HepG2 (cell line): ENCODE data around the gene ARVCF. TPM values are rescaled to one million over a fixed set of nuclear protein-coding genes. Genes with fewer than 3 reads are reported as not detected.

Source experiments
- ATF5 ChIP-seq: sonication (generic); formaldehyde crosslinking; IDR thresholded peaks from 2 replicates; pipeline ENCODE4 v1.4.0; 2020; ENCODE audit warnings: mild to moderate bottlenecking, low read depth, missing genetic modification reagents
- CBX2 ChIP-seq, 2 experiments: fragments of 200-600 bp in 1 of 2; sonication (generic); formaldehyde crosslinking in 1 of 2; IDR thresholded peaks; 2 replicates each; pipeline versions ENCODE4 v1.7.0 to v1.8.1; 2018 to 2022; ENCODE audit warnings: low read depth in 2 of 2, low read length in 1 of 2, mild to moderate bottlenecking in 1 of 2, missing genetic modification reagents in 1 of 2
- GFI1 ChIP-seq: sonication (generic); formaldehyde crosslinking; IDR thresholded peaks from 2 replicates; pipeline ENCODE4 v1.5.0; 2020; ENCODE audit warnings: missing genetic modification reagents, mild to moderate bottlenecking, borderline replicate concordance
- HMGXB3 ChIP-seq: sonication (generic); formaldehyde crosslinking; IDR thresholded peaks from 2 replicates; pipeline ENCODE4 v1.4.0; 2020; ENCODE audit warnings: missing genetic modification reagents, borderline replicate concordance
- HOXA3 ChIP-seq: sonication (generic); formaldehyde crosslinking; IDR thresholded peaks from 2 replicates; pipeline ENCODE4 v1.5.0; 2020; ENCODE audit warnings: missing genetic modification reagents
- HOXA5 ChIP-seq: sonication (generic); formaldehyde crosslinking; IDR thresholded peaks from 2 replicates; pipeline ENCODE4 v1.4.0; 2020; ENCODE audit warnings: missing genetic modification reagents
- KAT2B ChIP-seq: fragments of 150-350 bp; IDR thresholded peaks from 2 replicates; pipeline ENCODE4 v1.6.1; 2014; ENCODE audit warnings: low read depth, low read length, borderline replicate concordance
- KLF11 ChIP-seq: IDR thresholded peaks from 2 replicates; pipeline ENCODE4 v1.6.1; 2016; ENCODE audit warnings: missing compliant biosample characterization
- SMARCC2 ChIP-seq: fragments of 450-650 bp; IDR thresholded peaks from 2 replicates; pipeline ENCODE4 v1.6.1; 2017; ENCODE audit warnings: antibody characterized with exemption, mild to moderate bottlenecking
- ZFP36L1 ChIP-seq: sonication (generic); formaldehyde crosslinking; IDR thresholded peaks from 2 replicates; pipeline ENCODE4 v1.8.0; 2022; ENCODE audit warnings: mild to moderate bottlenecking, missing genetic modification reagents, moderate library complexity
- ZFP91 ChIP-seq: sonication (generic); formaldehyde crosslinking; IDR thresholded peaks from 2 replicates; pipeline ENCODE4 v1.9.0; 2022; ENCODE audit warnings: missing genetic modification reagents, mild to moderate bottlenecking, borderline replicate concordance
- ZMAT3 ChIP-seq: sonication (generic); formaldehyde crosslinking; conservative IDR thresholded peaks from 2 replicates; pipeline ENCODE4 v1.7.0; 2021; ENCODE audit warnings: missing genetic modification reagents
- ZMYM2 ChIP-seq: sonication (generic); formaldehyde crosslinking; IDR thresholded peaks from 2 replicates; pipeline ENCODE4 v1.8.0; 2022; ENCODE audit warnings: mild to moderate bottlenecking, missing genetic modification reagents
- ZNF230 ChIP-seq: sonication (generic); formaldehyde crosslinking; IDR thresholded peaks from 2 replicates; pipeline ENCODE4 v1.4.0; 2020; ENCODE audit warnings: mild to moderate bottlenecking, missing genetic modification reagents
- ZNF282 ChIP-seq: fragments of 450-650 bp; IDR thresholded peaks from 2 replicates; pipeline ENCODE4 v1.6.1; 2018; ENCODE audit not compliant: partially characterized antibody
- ZNF350 ChIP-seq: sonication (generic); formaldehyde crosslinking; IDR thresholded peaks from 2 replicates; pipeline ENCODE4 v1.4.0; 2020; ENCODE audit warnings: mild to moderate bottlenecking, low read depth, missing genetic modification reagents, borderline replicate concordance
- ZNF577 ChIP-seq: sonication (generic); formaldehyde crosslinking; IDR thresholded peaks from 2 replicates; pipeline ENCODE4 v1.4.0; 2020; ENCODE audit warnings: mild to moderate bottlenecking, low read depth, missing genetic modification reagents, borderline replicate concordance
- ZNF883 ChIP-seq: sonication (generic); formaldehyde crosslinking; IDR thresholded peaks from 2 replicates; pipeline ENCODE4 v1.5.1; 2020; ENCODE audit warnings: mild to moderate bottlenecking, missing genetic modification reagents; ENCODE audit errors: not compliant biosample characterization
- polyA plus RNA-seq, 8 experiments: library from polyadenylated mRNA; depleted of rRNA in 3 of 8; stranded (reverse) in 7 of 8; unstranded in 1 of 8; fragments of >200 nt; fragmentation: Illumina TruSeq in 4 of 8; extraction: Trizol in 4 of 8; gene quantifications; 2 replicates each; pipeline versions ENCODE4 v1.2.1 to v1.2.3, GENCODE V29; 2011 to 2016; ENCODE audit warnings: low read depth in 4 of 8, missing spikeins in 1 of 8, mixed read lengths in 1 of 8; ENCODE audit not compliant: insufficient read depth in 1 of 8
- total RNA-seq, 5 experiments: library from RNA; depleted of rRNA; stranded (reverse); fragments of >200 nt; fragmentation: Illumina TruSeq; extraction: Trizol; gene quantifications; 2 replicates each; pipeline ENCODE4 v1.2.3, GENCODE V29; 2016; ENCODE audit warnings: low read depth in 1 of 5
- TF ChIP-seq, protein P1 (sequence below): sonication (generic); formaldehyde crosslinking; IDR thresholded peaks from 2 replicates; pipeline ENCODE4 v1.5.0; 2020; ENCODE audit warnings: missing genetic modification reagents
- TF ChIP-seq, protein P2 (sequence below): sonication (generic); formaldehyde crosslinking; IDR thresholded peaks from 2 replicates; pipeline ENCODE4 v1.5.1; 2020; ENCODE audit warnings: missing genetic modification reagents, mild to moderate bottlenecking, borderline replicate concordance

The ARVCF gene
- total and polyA plus RNA-seq, 2 of the 13 experiments (the other 11 are each of a cell fraction or from before 2014, with no cell fraction given): 16.4 to 17.7 TPM

GRCh38 chr22:19962246-19962908, 54.2 kb downstream of the ARVCF start (continued):
- TF ChIP-seq KLF11 (CRISPR knock-in tag) (peak; percentile 47; the same call in 1 of the 2 replicates), KAT2B (no peak), ZNF883 (CRISPR knock-in tag) (no peak), ZNF577 (no peak), ZNF350 (CRISPR knock-in tag) (peak; percentile 5; the same call in 1 of the 2 replicates), ZNF230 (CRISPR knock-in tag) (no peak), HOXA3 (CRISPR knock-in tag) (peak; percentile 16; the same call in 1 of the 2 replicates), GFI1 (CRISPR knock-in tag) (no peak), ZMAT3 (CRISPR knock-in tag) (0 out of 2 replicates have a peak, but pooled peaks have one; percentile 55), ATF5 (no peak), CBX2 (IDR thresholded peaks at IDR 0.05; ENCODE audit: low read depth, low read length) (no peak), CBX2 (CRISPR knock-in tag; IDR thresholded peaks at IDR 0.05; ENCODE audit: low read depth) (no peak), ZFP91 (CRISPR knock-in tag) (0 out of 2 replicates have a peak, but pooled peaks have one; percentile 39), SMARCC2 (no peak), HMGXB3 (0 out of 2 replicates have a peak, but pooled peaks have one; percentile 8), ZNF282 (no peak), ZFP36L1 (CRISPR knock-in tag) (no peak), HOXA5 (no peak), ZMYM2 (CRISPR knock-in tag) (no peak)
- TF ChIP-seq, protein P1, sequence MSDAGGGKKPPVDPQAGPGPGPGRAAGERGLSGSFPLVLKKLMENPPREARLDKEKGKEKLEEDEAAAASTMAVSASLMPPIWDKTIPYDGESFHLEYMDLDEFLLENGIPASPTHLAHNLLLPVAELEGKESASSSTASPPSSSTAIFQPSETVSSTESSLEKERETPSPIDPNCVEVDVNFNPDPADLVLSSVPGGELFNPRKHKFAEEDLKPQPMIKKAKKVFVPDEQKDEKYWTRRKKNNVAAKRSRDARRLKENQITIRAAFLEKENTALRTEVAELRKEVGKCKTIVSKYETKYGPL (CRISPR knock-in tag): no peak
- TF ChIP-seq, protein P2, sequence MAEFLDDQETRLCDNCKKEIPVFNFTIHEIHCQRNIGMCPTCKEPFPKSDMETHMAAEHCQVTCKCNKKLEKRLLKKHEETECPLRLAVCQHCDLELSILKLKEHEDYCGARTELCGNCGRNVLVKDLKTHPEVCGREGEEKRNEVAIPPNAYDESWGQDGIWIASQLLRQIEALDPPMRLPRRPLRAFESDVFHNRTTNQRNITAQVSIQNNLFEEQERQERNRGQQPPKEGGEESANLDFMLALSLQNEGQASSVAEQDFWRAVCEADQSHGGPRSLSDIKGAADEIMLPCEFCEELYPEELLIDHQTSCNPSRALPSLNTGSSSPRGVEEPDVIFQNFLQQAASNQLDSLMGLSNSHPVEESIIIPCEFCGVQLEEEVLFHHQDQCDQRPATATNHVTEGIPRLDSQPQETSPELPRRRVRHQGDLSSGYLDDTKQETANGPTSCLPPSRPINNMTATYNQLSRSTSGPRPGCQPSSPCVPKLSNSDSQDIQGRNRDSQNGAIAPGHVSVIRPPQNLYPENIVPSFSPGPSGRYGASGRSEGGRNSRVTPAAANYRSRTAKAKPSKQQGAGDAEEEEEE: no peak
